ENCODE measurements around the gene IGFALS.
"Not testable (repeated sequence)": the region's sequence is repeated elsewhere in the genome, so short reads cannot be mapped to it uniquely, and the experiment has no call there.

IGFALS gene

GRCh38 chr16:1818204-1818872 lies 24.8 kb upstream of the IGFALS start:
- DNase-seq (ENCODE audit: low read depth): no peak

GRCh38 chr16:1817716-1818115 lies 24.2 kb upstream of the IGFALS start:
- DNase-seq (ENCODE audit: low read depth): no peak

- no peak for DNase-seq (ENCODE audit: low read depth)
Measured at GRCh38 chr16:1817276-1817589, 23.7 kb upstream of the IGFALS start.

- no peak for DNase-seq (ENCODE audit: low read depth)
Measured at GRCh38 chr16:1816396-1817275, 23.1 kb upstream of the IGFALS start.

GRCh38 chr16:1815461-1815860 lies 22.0 kb upstream of the IGFALS start:
- DNase-seq (ENCODE audit: low read depth): no peak

GRCh38 chr16:1812732-1813163 lies 19.2 kb upstream of the IGFALS start:
- DNase-seq (ENCODE audit: low read depth): peak; percentile 12

GRCh38 chr16:1810536-1810935 lies 17.0 kb upstream of the IGFALS start:
- no peak for DNase-seq (ENCODE audit: low read depth)

GRCh38 chr16:1810106-1810505 lies 16.6 kb upstream of the IGFALS start:
- DNase-seq (ENCODE audit: low read depth): no peak

- no peak for DNase-seq (ENCODE audit: low read depth)
Measured at GRCh38 chr16:1809281-1809801, 15.8 kb upstream of the IGFALS start.

- DNase-seq (ENCODE audit: low read depth): no peak
Measured at GRCh38 chr16:1808691-1809090, 15.2 kb upstream of the IGFALS start.

- no peak for DNase-seq (ENCODE audit: low read depth)
Measured at GRCh38 chr16:1807626-1808025, 14.1 kb upstream of the IGFALS start.

GRCh38 chr16:1800701-1801100 lies 7.2 kb upstream of the IGFALS start:
- peak; percentile 72 for DNase-seq (ENCODE audit: low read depth)

GRCh38 chr16:1799263-1799662 lies 5.8 kb upstream of the IGFALS start:
- DNase-seq (ENCODE audit: low read depth): not testable (repeated sequence)

GRCh38 chr16:1794908-1795666 lies 1.6 kb upstream of the IGFALS start:
- no peak for DNase-seq (ENCODE audit: low read depth)

GRCh38 chr16:1794221-1794871 lies 841 bp upstream of the IGFALS start:
- DNase-seq (ENCODE audit: low read depth): no peak

GRCh38 chr16:1792836-1793577 lies 498 bp downstream of the IGFALS start:
- no peak for DNase-seq (ENCODE audit: low read depth)

- DNase-seq (ENCODE audit: low read depth): no peak
Measured at GRCh38 chr16:1791943-1792812, 1.3 kb downstream of the IGFALS start.

- DNase-seq (ENCODE audit: low read depth): no peak
Measured at GRCh38 chr16:1791256-1791942, 2.1 kb downstream of the IGFALS start.

- no peak for DNase-seq (ENCODE audit: low read depth)
Measured at GRCh38 chr16:1790611-1791255, 2.8 kb downstream of the IGFALS start.

All from GM04503 (cell line).